Left ventricle myocardium inferior (tissue), 1 donor: ENCODE results near the gene POLR1E. TPM values are rescaled to one million over a fixed set of nuclear protein-coding genes. Genes with fewer than 3 reads are reported as not detected.

Source experiments
- DNase-seq: peaks from one replicate; pipeline ENCODE4 v3.0.0-alpha.2; 2020
- H3K27ac ChIP-seq: fragments of 200-600 bp; replicated peaks from 2 replicates; pipeline ENCODE4 v1.8.0; 2021
- H3K27me3 ChIP-seq: fragments of 200-600 bp; 2 replicates; pipeline ENCODE4 v1.8.0; 2021; ENCODE audit warnings: low read depth
- H3K36me3 ChIP-seq: fragments of 200-600 bp; 2 replicates; pipeline ENCODE4 v1.8.0; 2021
- H3K4me1 ChIP-seq: fragments of 200-600 bp; 2 replicates; pipeline ENCODE4 v1.8.0; 2021
- H3K4me3 ChIP-seq: fragments of 200-600 bp; 2 replicates; pipeline ENCODE4 v1.8.0; 2021; ENCODE audit warnings: mild to moderate bottlenecking, moderate library complexity
- H3K9me3 ChIP-seq: fragments of 200-600 bp; replicated peaks from 2 replicates; pipeline ENCODE4 v1.8.0; 2021
- CTCF ChIP-seq: fragments of 200-600 bp; IDR thresholded peaks from 2 replicates; pipeline ENCODE4 v1.8.0; 2021; ENCODE audit warnings: antibody characterized with exemption, mild to moderate bottlenecking, borderline replicate concordance
- intact Hi-C: fragments of 100-400 bp; cut with micrococcal nuclease; formaldehyde crosslinking; loops from one replicate; pipeline ENCODE4 v1.11.0; 2022
- total RNA-seq: library from RNA; stranded (reverse); fragmentation: NEBNext Ultra II Directional; extraction: Animal tissue kit (Norgen Biotek cat#: 25700); gene quantifications from one replicate; pipeline ENCODE4 v1.2.1, GENCODE V29; 2021
- donor health status: DM: no; HTN: yes; CAD: no; lungs with severe emphysema.

Gene POLR1E
- total RNA-seq, 1 donor from 2014 or later = 15.8 TPM

DNA sequence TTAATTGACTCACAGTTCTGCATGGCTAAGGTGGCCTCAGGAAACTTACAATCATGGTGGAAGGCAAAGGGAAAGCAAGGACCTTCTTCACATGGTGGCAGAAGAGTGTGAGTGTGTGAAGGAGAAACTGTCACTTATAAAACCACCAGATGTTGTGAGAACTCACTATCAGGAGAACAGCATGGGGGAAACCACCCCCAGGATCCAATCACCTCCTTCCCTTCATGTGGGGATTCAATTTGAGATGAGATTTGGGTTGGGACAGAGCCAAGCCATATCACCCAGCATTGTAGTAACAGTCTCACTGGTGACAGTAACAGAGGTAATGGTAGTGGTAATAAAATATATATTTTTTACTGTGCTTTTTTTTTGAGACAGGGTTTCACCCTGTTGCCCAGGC, 38.6 kb upstream of the POLR1E start:
- Histone ChIP-seq H3K9me3 (no peaks in the 10 kb centered on the region), H3K36me3 (peaks cover 8% of the 10 kb centered on the region), H3K4me3 (no peak overlapping the region), H3K27ac (no peak overlapping the region), H3K4me1 (peaks cover 10% of the 10 kb centered on the region), H3K27me3 (no peaks in the 10 kb centered on the region)
- no peak for DNase-seq
- intact Hi-C loops = no loop called here
- TF ChIP-seq CTCF = no peak

DNA sequence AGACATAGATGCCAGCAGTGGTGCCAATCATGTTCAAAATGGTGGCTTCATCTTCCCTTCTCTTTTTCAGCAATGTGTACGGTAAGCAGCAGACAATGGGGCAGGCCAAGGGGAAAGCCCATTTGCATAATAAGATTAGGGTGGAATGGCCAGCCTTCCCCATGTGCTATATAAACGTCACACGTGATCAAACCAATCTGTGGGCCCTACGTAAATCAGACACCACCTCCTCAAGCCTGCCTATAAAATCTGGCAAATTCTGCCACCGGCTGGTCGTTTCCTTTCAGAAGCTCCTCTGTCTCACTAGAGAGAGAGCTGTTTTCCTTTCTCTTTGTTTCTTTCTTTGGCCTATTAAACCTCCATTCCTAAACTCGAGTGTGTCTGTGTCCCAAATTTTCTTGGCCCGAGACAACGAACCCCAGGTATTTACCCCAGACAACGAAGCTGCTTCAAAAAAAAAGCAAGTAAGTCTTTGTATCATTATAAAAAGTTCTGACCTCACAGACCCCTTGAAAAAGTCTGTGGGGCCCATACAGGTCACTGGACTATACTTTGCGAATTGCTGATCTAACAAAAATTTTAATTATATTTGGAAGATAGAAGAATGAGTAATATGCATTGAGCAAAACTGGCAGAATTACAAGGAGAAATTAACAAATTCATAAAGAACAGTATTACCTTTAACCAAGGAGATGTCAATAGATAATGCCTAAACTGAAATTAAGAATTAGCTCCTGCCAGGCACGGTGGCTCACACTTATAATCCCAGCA, 35.7 kb upstream of the POLR1E start:
- TF ChIP-seq CTCF = no peak
- Histone ChIP-seq H3K4me3 (no peak overlapping the region), H3K9me3 (peaks cover 1% of the 10 kb centered on the region), H3K36me3 (peaks cover 9% of the 10 kb centered on the region), H3K4me1 (peaks cover 20% of the 10 kb centered on the region), H3K27ac (no peak overlapping the region), H3K27me3 (no peaks in the 10 kb centered on the region)
- intact Hi-C loops = no loop called here
- DNase-seq = no peak

- peaks cover 6% of the 10 kb centered on the region for H3K9me3 ChIP-seq
- H3K4me3 ChIP-seq = no peak overlapping the region
- H3K36me3 ChIP-seq = peaks cover 16% of the 10 kb centered on the region
- no peak overlapping the region for H3K27ac ChIP-seq
- intact Hi-C loops = no loop called here
- no peak for TF ChIP-seq CTCF
- DNase-seq = no peak
- peaks cover 20% of the 10 kb centered on the region for H3K4me1 ChIP-seq
- H3K27me3 ChIP-seq = no peaks in the 10 kb centered on the region
Measured at GRCh38 chr9:37451628-37452027, 34.1 kb upstream of the POLR1E start.

GRCh38 chr9:37452611-37453010, 33.1 kb upstream of the POLR1E start:
- Histone ChIP-seq H3K36me3 (peaks cover 16% of the 10 kb centered on the region), H3K9me3 (peaks cover 6% of the 10 kb centered on the region), H3K4me1 (peaks cover 20% of the 10 kb centered on the region), H3K4me3 (no peak overlapping the region), H3K27ac (no peak overlapping the region), H3K27me3 (no peaks in the 10 kb centered on the region)
- no peak for DNase-seq
- intact Hi-C loops = no loop called here
- TF ChIP-seq CTCF = no peak

- TF ChIP-seq CTCF = no peak
- peaks cover 12% of the 10 kb centered on the region for H3K36me3 ChIP-seq
- DNase-seq = no peak
- intact Hi-C loops = no loop called here
- H3K9me3 ChIP-seq = peaks cover 6% of the 10 kb centered on the region
- H3K4me3 ChIP-seq = no peak overlapping the region
- no peaks in the 10 kb centered on the region for H3K27me3 ChIP-seq
- peaks cover 20% of the 10 kb centered on the region for H3K4me1 ChIP-seq
- no peak overlapping the region for H3K27ac ChIP-seq
Measured at GRCh38 chr9:37453827-37454226, 31.9 kb upstream of the POLR1E start.
